A549 (cell line): ENCODE measurements around the gene VRK2. TPM values are rescaled to one million over a fixed set of nuclear protein-coding genes. Genes with fewer than 3 reads are reported as not detected.
"Not testable (repeated sequence)": the region's sequence is repeated elsewhere in the genome, so short reads cannot be mapped to it uniquely, and the experiment has no call there.

Experiments used
- ATAC-seq, 2 experiments: fragments of 200-7000 bp in 1 of 2; fragments of >200 bp in 1 of 2; cut with Nextera tagmentation in 1 of 2; cut with Tn5 transposase in 1 of 2; 3 replicates each; pipeline versions ENCODE4 v1.8.0 to v1.9.1; 2018 to 2020; ENCODE audit warnings: mild to moderate bottlenecking in 1 of 2, moderate library complexity in 1 of 2
- CTCF ChIA-PET: fragments of 300-600 bp; sonication (Branson Sonifier 250); formaldehyde crosslinking; extraction: SDS; loops from one replicate; lab custom pipeline; 2021; ENCODE audit warnings: antibody characterized with exemption, inconsistent platforms; lab: Yijun Ruan, JAX
- POLR2A ChIA-PET: fragments of 350-600 bp; formaldehyde crosslinking; extraction: SDS; loops from one replicate; lab custom pipeline; 2021; ENCODE audit warnings: antibody characterized with exemption, inconsistent platforms; lab: Yijun Ruan, JAX
- DNase-seq, 2 experiments: peaks; one replicate each; pipeline versions ENCODE4 v3.0.0 to v3.0.0-alpha.2; 2011 to 2016; ENCODE audit warnings: low read depth in 1 of 2, low spot score in 1 of 2
- FAIRE-seq: peaks from 2 replicates; lab custom pipeline; 2011; peaks lifted over from hg19 to GRCh38; lab: Jason Lieb, UNC
- H3K27ac ChIP-seq, 2 experiments: fragments of >200 bp; sonication (Bioruptor Twin); formaldehyde crosslinking; 3 replicates each; pipeline ENCODE4 v1.5.1; 2016 to 2017
- H3K4me1 ChIP-seq: fragments of >200 bp; sonication (Bioruptor Twin); formaldehyde crosslinking; 3 replicates; pipeline ENCODE4 v1.6.1; 2016
- H3K4me2 ChIP-seq: fragments of >200 bp; sonication (Bioruptor Twin); formaldehyde crosslinking; 3 replicates; pipeline ENCODE4 v1.6.1; 2016
- H3K4me3 ChIP-seq: fragments of >200 bp; sonication (Bioruptor Twin); formaldehyde crosslinking; 3 replicates; pipeline ENCODE4 v1.5.1; 2016
- H3K9me3 ChIP-seq: fragments of >200 bp; sonication (Bioruptor Twin); formaldehyde crosslinking; 3 replicates; pipeline ENCODE4 v1.6.1; 2016
- BHLHE40 ChIP-seq: IDR thresholded peaks from 2 replicates; pipeline ENCODE4 v1.6.1; 2012; ENCODE audit warnings: low read depth, low read length, inconsistent platforms
- CBX2 ChIP-seq: fragments of 200-600 bp; sonication (generic); IDR thresholded peaks from 2 replicates; pipeline ENCODE4 v1.6.1; 2016; ENCODE audit warnings: low read depth, mild to moderate bottlenecking, borderline replicate concordance
- EHMT2 ChIP-seq: fragments of 200-600 bp; sonication (generic); IDR thresholded peaks from 2 replicates; pipeline ENCODE4 v1.6.1; 2016; ENCODE audit warnings: antibody characterized with exemption, low read depth, mild to moderate bottlenecking, moderate library complexity
- FOSB ChIP-seq: fragments of 250-450 bp; sonication (Bioruptor Pico); IDR thresholded peaks from 2 replicates; pipeline ENCODE4 v1.5.0; 2020; ENCODE audit warnings: mild to moderate bottlenecking, moderate library complexity
- FOXS1 ChIP-seq: fragments of 250-450 bp; sonication (Bioruptor Pico); IDR thresholded peaks from 2 replicates; pipeline ENCODE4 v1.5.0; 2020; ENCODE audit warnings: mild to moderate bottlenecking, moderate library complexity
- HOXB5 ChIP-seq: fragments of 250-450 bp; sonication (Bioruptor Pico); IDR thresholded peaks from 2 replicates; pipeline ENCODE4 v1.5.0; 2020; ENCODE audit warnings: mild to moderate bottlenecking, moderate library complexity
- JUNB ChIP-seq: fragments of >200 bp; sonication (Bioruptor Twin); formaldehyde crosslinking; IDR thresholded peaks from 2 replicates; pipeline ENCODE4 v1.6.1; 2016
- KDM5A ChIP-seq: fragments of 200-600 bp; sonication (generic); IDR thresholded peaks from 2 replicates; pipeline ENCODE4 v1.6.1; 2016; ENCODE audit warnings: antibody characterized with exemption, mild to moderate bottlenecking
- MAFK ChIP-seq: fragments of 450-650 bp; IDR thresholded peaks from 2 replicates; pipeline ENCODE4 v1.6.1; 2014; ENCODE audit not compliant: partially characterized antibody
- NFE2L2 ChIP-seq: fragments of 150-350 bp; conservative IDR thresholded peaks from 2 replicates; pipeline ENCODE4 v1.6.1; 2014; ENCODE audit warnings: low read length
- NPAS2 ChIP-seq: fragments of 250-450 bp; sonication (Bioruptor Pico); IDR thresholded peaks from 2 replicates; pipeline ENCODE4 v1.8.0; 2022; ENCODE audit warnings: mild to moderate bottlenecking, moderate library complexity, borderline replicate concordance
- POLR2AphosphoS2 ChIP-seq: conservative IDR thresholded peaks from 2 replicates; pipeline ENCODE4 v1.6.1; 2012; ENCODE audit warnings: low read length, improper control_type of control experiment, inconsistent platforms
- RCOR1 ChIP-seq: fragments of 150-350 bp; IDR thresholded peaks from 2 replicates; pipeline ENCODE4 v1.6.1; 2014; ENCODE audit warnings: antibody characterized with exemption, low read length, low read depth
- TP53 ChIP-seq: fragments of 250-450 bp; sonication (Bioruptor Pico); IDR thresholded peaks from 2 replicates; pipeline ENCODE4 v1.5.0; 2021; ENCODE audit warnings: mild to moderate bottlenecking, moderate library complexity
- ZFP36 ChIP-seq: fragments of 450-650 bp; IDR thresholded peaks from 2 replicates; pipeline ENCODE4 v1.6.1; 2014; ENCODE audit warnings: borderline replicate concordance; ENCODE audit not compliant: partially characterized antibody
- ZSCAN20 ChIP-seq: fragments of 250-450 bp; sonication (Bioruptor Pico); IDR thresholded peaks from 2 replicates; pipeline ENCODE4 v1.8.0; 2022; ENCODE audit warnings: mild to moderate bottlenecking, moderate library complexity
- WGBS: methylation state at CpG from one replicate; pipeline ENCODE4 v1.1.6; 2017; ENCODE audit errors: missing lambda C conversion rate; 5-methylcytosine and 5-hydroxymethylcytosine counted together
- polyA plus RNA-seq, 4 experiments: library from polyadenylated mRNA; depleted of rRNA in 3 of 4; stranded (reverse); fragments of >200 nt; fragmentation: RNase III in 1 of 4; extraction: RNeasy Plus Mini Kit Qiagen cat#74134 plus additional on column Dnase treatment in 1 of 4; gene quantifications; 2 replicates in 3 of 4; 3 replicates in 1 of 4; pipeline ENCODE4 v1.2.3, GENCODE V29; 2011 to 2017
- TF ChIP-seq, protein P1 (sequence below): fragments of 200-600 bp; sonication (generic); IDR thresholded peaks from 2 replicates; pipeline ENCODE4 v1.6.1; 2016; ENCODE audit warnings: antibody characterized with exemption, mild to moderate bottlenecking, moderate library complexity
- TF ChIP-seq, protein P2 (sequence below): fragments of 450-650 bp; IDR thresholded peaks from 2 replicates; pipeline ENCODE4 v1.6.1; 2014; ENCODE audit warnings: antibody characterized with exemption
- TF ChIP-seq, protein P3 (sequence below): IDR thresholded peaks from 2 replicates; pipeline ENCODE4 v1.6.1; 2012

The VRK2 gene
- polyA plus RNA-seq, 2 of the 4 experiments (the other 2 are of a cell fraction), result 19.4 to 80.9 TPM

DNA sequence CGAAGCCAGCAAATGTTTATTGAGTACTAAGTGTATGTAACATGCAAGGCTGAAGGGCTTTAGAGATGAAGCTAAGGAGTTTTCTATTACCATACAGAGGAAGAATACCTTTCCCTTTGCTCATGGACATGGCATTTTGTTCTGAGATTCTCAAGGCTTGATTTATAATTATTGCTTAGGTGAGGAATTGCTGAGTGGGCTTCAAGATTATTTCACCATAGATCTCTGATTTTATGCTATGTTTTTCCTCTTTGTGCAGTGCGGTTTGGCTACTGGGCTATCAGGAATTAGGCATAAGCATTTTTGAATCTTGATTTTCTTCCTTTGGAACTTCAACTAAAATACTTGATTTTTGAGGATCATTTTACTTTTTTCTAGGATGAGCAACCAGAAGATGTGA is 42.5 kb downstream of the VRK2 start:
- Histone ChIP-seq H3K27ac (no peak overlapping the region), H3K4me3 (no peak overlapping the region), H3K4me1 (no peaks in the 10 kb centered on the region), H3K4me2 (no peak overlapping the region)
- DNase-seq (no peak), ATAC-seq (no peak), FAIRE-seq (no peak)
- CTCF ChIA-PET, result no interaction called here
- TF ChIP-seq NFE2L2 (no peak), NPAS2 (CRISPR knock-in tag) (no peak), MAFK (no peak), TP53 (CRISPR knock-in tag) (no peak), BHLHE40 (no peak), HOXB5 (CRISPR knock-in tag) (no peak), ZFP36 (no peak), FOSB (CRISPR knock-in tag) (no peak), CBX2 (no peak), FOXS1 (no peak), KDM5A (no peak), EHMT2 (no peak), POLR2AphosphoS2 (no peak), RCOR1 (no peak)
- TF ChIP-seq, protein P1, sequence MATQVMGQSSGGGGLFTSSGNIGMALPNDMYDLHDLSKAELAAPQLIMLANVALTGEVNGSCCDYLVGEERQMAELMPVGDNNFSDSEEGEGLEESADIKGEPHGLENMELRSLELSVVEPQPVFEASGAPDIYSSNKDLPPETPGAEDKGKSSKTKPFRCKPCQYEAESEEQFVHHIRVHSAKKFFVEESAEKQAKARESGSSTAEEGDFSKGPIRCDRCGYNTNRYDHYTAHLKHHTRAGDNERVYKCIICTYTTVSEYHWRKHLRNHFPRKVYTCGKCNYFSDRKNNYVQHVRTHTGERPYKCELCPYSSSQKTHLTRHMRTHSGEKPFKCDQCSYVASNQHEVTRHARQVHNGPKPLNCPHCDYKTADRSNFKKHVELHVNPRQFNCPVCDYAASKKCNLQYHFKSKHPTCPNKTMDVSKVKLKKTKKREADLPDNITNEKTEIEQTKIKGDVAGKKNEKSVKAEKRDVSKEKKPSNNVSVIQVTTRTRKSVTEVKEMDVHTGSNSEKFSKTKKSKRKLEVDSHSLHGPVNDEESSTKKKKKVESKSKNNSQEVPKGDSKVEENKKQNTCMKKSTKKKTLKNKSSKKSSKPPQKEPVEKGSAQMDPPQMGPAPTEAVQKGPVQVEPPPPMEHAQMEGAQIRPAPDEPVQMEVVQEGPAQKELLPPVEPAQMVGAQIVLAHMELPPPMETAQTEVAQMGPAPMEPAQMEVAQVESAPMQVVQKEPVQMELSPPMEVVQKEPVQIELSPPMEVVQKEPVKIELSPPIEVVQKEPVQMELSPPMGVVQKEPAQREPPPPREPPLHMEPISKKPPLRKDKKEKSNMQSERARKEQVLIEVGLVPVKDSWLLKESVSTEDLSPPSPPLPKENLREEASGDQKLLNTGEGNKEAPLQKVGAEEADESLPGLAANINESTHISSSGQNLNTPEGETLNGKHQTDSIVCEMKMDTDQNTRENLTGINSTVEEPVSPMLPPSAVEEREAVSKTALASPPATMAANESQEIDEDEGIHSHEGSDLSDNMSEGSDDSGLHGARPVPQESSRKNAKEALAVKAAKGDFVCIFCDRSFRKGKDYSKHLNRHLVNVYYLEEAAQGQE, result no peak
- TF ChIP-seq, protein P2, sequence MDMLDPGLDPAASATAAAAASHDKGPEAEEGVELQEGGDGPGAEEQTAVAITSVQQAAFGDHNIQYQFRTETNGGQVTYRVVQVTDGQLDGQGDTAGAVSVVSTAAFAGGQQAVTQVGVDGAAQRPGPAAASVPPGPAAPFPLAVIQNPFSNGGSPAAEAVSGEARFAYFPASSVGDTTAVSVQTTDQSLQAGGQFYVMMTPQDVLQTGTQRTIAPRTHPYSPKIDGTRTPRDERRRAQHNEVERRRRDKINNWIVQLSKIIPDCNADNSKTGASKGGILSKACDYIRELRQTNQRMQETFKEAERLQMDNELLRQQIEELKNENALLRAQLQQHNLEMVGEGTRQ, result no peak
- TF ChIP-seq, protein P3, sequence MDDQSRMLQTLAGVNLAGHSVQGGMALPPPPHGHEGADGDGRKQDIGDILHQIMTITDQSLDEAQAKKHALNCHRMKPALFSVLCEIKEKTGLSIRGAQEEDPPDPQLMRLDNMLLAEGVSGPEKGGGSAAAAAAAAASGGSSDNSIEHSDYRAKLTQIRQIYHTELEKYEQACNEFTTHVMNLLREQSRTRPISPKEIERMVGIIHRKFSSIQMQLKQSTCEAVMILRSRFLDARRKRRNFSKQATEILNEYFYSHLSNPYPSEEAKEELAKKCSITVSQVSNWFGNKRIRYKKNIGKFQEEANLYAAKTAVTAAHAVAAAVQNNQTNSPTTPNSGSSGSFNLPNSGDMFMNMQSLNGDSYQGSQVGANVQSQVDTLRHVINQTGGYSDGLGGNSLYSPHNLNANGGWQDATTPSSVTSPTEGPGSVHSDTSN, result no peak
- TF ChIP-seq, all 56 proteins: peak for 0
- POLR2A ChIA-PET, result no interaction called here
- H3K9me3 ChIP-seq, result no peaks in the 10 kb centered on the region
- WGBS, result 84% methylated on average over 2 of the region's 2 CpGs

DNA sequence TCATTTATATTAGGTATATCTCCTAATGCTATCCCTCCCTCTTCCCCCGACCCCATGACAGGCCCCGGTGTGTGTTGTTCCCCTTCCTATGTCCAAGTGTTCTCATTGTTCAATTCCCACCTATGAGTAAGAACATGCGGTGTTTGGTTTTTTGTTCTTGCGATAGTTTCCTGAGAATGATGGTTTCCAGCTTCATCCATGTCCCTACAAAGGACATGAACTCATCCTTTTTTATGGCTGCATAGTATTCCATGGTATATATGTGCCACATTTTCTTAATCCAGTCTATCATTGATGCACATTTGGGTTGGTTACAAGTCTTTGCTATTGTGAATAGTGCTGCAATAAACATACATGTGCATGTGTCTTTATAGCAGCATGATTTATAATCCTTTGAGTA is 46.2 kb downstream of the VRK2 start:
- POLR2A ChIA-PET, H3K9me3 ChIP-seq, FAIRE-seq, DNase-seq, H3K4me2 ChIP-seq, CTCF ChIA-PET, H3K4me1 ChIP-seq, H3K27ac ChIP-seq, ATAC-seq, H3K4me3 ChIP-seq: not testable (repeated sequence)
- WGBS, result 92% methylated on average over 4 of the region's 4 CpGs

DNA sequence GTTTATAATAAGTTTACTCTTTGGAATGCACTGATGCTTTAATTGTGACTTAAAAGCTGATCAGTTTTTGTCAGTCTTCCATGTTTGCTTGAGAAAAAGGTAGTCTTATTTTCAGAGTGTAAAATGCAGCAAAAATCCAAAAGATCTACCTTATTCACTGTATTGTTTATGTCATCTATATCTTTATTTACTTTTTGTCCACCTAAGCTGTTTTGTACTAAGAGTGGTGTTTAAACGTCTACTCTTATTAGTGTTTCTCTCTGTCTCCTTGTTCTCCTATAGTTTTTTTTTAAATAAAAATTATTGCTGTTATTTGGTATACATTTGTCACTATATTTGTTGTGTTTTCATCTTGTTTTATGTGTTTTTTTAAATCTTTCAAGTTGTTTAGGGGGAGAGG is 50.4 kb downstream of the VRK2 start:
- TF ChIP-seq JUNB (no peak), ZSCAN20 (no peak), POLR2AphosphoS2 (no peak), MAFK (peak; percentile 52)
- Histone ChIP-seq H3K4me2 (no peak overlapping the region), H3K4me1 (peaks cover 21% of the 10 kb centered on the region; the same call in 2 of the 3 replicates), H3K9me3 (peaks cover 8% of the 10 kb centered on the region; the same call in 1 of the 3 replicates), H3K27ac (no peak overlapping the region), H3K4me3 (no peak overlapping the region)
- FAIRE-seq (no peak), ATAC-seq (no peak), DNase-seq (no peak)
- 76% methylated on average over 1 of the region's 1 CpG for WGBS
- CTCF ChIA-PET, result interaction anchor here (2.0 kb wide), 1 partner anchor 18 kb away, joined by 5 read pairs; no protein-coding TSS in a partner anchor
- POLR2A ChIA-PET, result no interaction called here
